Ectodermal cell (in vitro differentiated cells): Measurements from ENCODE around the gene AKAP13.

Experiments used
- H3K27ac ChIP-seq: 2 replicates; pipeline ENCODE4 v1.7.0; 2013; ENCODE audit warnings: mild to moderate bottlenecking, low read depth, low read length; ENCODE audit not compliant: insufficient read depth, poor library complexity, severe bottlenecking
- H3K27me3 ChIP-seq: 2 replicates; pipeline ENCODE4 v1.7.0; 2013; ENCODE audit warnings: mild to moderate bottlenecking, low read length; ENCODE audit not compliant: insufficient read depth, control insufficient read depth, poor library complexity, severe bottlenecking
- H3K36me3 ChIP-seq: one replicate; pipeline ENCODE4 v1.7.0; 2013; ENCODE audit warnings: low read length; ENCODE audit not compliant: control insufficient read depth, insufficient read depth
- H3K4me1 ChIP-seq: one replicate; pipeline ENCODE4 v1.7.0; 2013; ENCODE audit warnings: low read length; ENCODE audit not compliant: control insufficient read depth, insufficient read depth
- H3K4me3 ChIP-seq: 2 replicates; pipeline ENCODE4 v1.7.0; 2013; ENCODE audit warnings: low read depth, low read length, control low read depth; ENCODE audit not compliant: insufficient read depth
- H3K9me3 ChIP-seq: 2 replicates; pipeline ENCODE4 v1.7.0; 2013; ENCODE audit warnings: mild to moderate bottlenecking, low read length, moderate library complexity; ENCODE audit not compliant: control insufficient read depth
- WGBS, 2 experiments: methylation state at CpG; one replicate each; pipeline ENCODE4 v1.1.7; 2013; ENCODE audit warnings: missing lambda C conversion rate in 2 of 2; 5-methylcytosine and 5-hydroxymethylcytosine counted together

Gene AKAP13

GRCh38 chr15:85386261-85386660, 5.9 kb downstream of the AKAP13 start:
- no peaks in the 10 kb centered on the region for H3K9me3 ChIP-seq
- no peak overlapping the region for H3K27ac ChIP-seq
- no peak overlapping the region for H3K4me3 ChIP-seq
- no peaks in the 10 kb centered on the region for H3K27me3 ChIP-seq
- H3K36me3 ChIP-seq = peaks cover 3% of the 10 kb centered on the region
- no peaks in the 10 kb centered on the region for H3K4me1 ChIP-seq
- WGBS, 2 experiments = 81 to 89% methylated on average over 4 to 7 of the region's 7 CpGs

- no peaks in the 10 kb centered on the region for H3K9me3 ChIP-seq
- 80 to 88% methylated on average over 2 to 4 of the region's 5 CpGs for WGBS, 2 experiments
- no peaks in the 10 kb centered on the region for H3K27me3 ChIP-seq
- H3K4me3 ChIP-seq = no peak overlapping the region
- H3K36me3 ChIP-seq = peaks cover 3% of the 10 kb centered on the region
- peaks cover 9% of the 10 kb centered on the region for H3K4me1 ChIP-seq
- no peak overlapping the region for H3K27ac ChIP-seq
These were observed 8.3 kb downstream of the AKAP13 start for GRCh38 chr15:85388566-85389305.

GRCh38 chr15:85389306-85389650, 8.9 kb downstream of the AKAP13 start:
- no peak overlapping the region for H3K27ac ChIP-seq
- H3K36me3 ChIP-seq = peaks cover 3% of the 10 kb centered on the region
- H3K4me3 ChIP-seq = no peak overlapping the region
- WGBS, 2 experiments = 94 to 95% methylated on average over 2 of the region's 2 CpGs
- no peaks in the 10 kb centered on the region for H3K27me3 ChIP-seq
- H3K9me3 ChIP-seq = no peaks in the 10 kb centered on the region
- H3K4me1 ChIP-seq = peaks cover 9% of the 10 kb centered on the region

GRCh38 chr15:85389772-85390171, 9.4 kb downstream of the AKAP13 start:
- Histone ChIP-seq H3K36me3 (peaks cover 3% of the 10 kb centered on the region), H3K4me1 (peaks cover 9% of the 10 kb centered on the region), H3K9me3 (no peaks in the 10 kb centered on the region), H3K4me3 (no peak overlapping the region), H3K27me3 (no peaks in the 10 kb centered on the region), H3K27ac (no peak overlapping the region)
- WGBS, 2 experiments = 88 to 97% methylated on average over 4 of the region's 4 CpGs

- H3K4me1 ChIP-seq = peaks cover 9% of the 10 kb centered on the region
- WGBS, 2 experiments = 93 to 94% methylated on average over 2 of the region's 2 CpGs
- no peaks in the 10 kb centered on the region for H3K36me3 ChIP-seq
- no peak overlapping the region for H3K27ac ChIP-seq
- H3K9me3 ChIP-seq = no peaks in the 10 kb centered on the region
- no peaks in the 10 kb centered on the region for H3K27me3 ChIP-seq
- no peak overlapping the region for H3K4me3 ChIP-seq
These were observed 12.8 kb downstream of the AKAP13 start for GRCh38 chr15:85393210-85393609.

- Histone ChIP-seq H3K9me3 (no peaks in the 10 kb centered on the region), H3K4me3 (no peak overlapping the region), H3K36me3 (no peaks in the 10 kb centered on the region), H3K4me1 (peaks cover 9% of the 10 kb centered on the region), H3K27me3 (no peaks in the 10 kb centered on the region), H3K27ac (no peak overlapping the region)
- 90 to 97% methylated on average over 2 of the region's 2 CpGs for WGBS, 2 experiments
These were observed 14.3 kb downstream of the AKAP13 start for GRCh38 chr15:85394554-85395333.

- Histone ChIP-seq H3K9me3 (no peaks in the 10 kb centered on the region), H3K27me3 (no peaks in the 10 kb centered on the region), H3K36me3 (no peaks in the 10 kb centered on the region), H3K4me1 (peaks cover 11% of the 10 kb centered on the region), H3K4me3 (no peak overlapping the region), H3K27ac (no peak overlapping the region)
- 100% methylated on average over 1 to 2 of the region's 3 CpGs for WGBS, 2 experiments
These were observed 16.2 kb downstream of the AKAP13 start for GRCh38 chr15:85396554-85396953.

GRCh38 chr15:85397151-85397550, 16.7 kb downstream of the AKAP13 start:
- H3K36me3 ChIP-seq = no peaks in the 10 kb centered on the region
- 68% methylated on average over 3 of the region's 3 CpGs; no CpG with 5 or more reads in 1 of the 2 experiments for WGBS, 2 experiments
- no peaks in the 10 kb centered on the region for H3K9me3 ChIP-seq
- H3K27me3 ChIP-seq = no peaks in the 10 kb centered on the region
- no peak overlapping the region for H3K27ac ChIP-seq
- peaks cover 11% of the 10 kb centered on the region for H3K4me1 ChIP-seq
- no peak overlapping the region for H3K4me3 ChIP-seq

GRCh38 chr15:85397926-85398325, 17.5 kb downstream of the AKAP13 start:
- Histone ChIP-seq H3K9me3 (no peaks in the 10 kb centered on the region), H3K27me3 (no peaks in the 10 kb centered on the region), H3K4me3 (no peak overlapping the region), H3K36me3 (no peaks in the 10 kb centered on the region), H3K4me1 (peaks cover 6% of the 10 kb centered on the region), H3K27ac (no peak overlapping the region)
- 97% methylated on average over 2 of the region's 3 CpGs; no CpG with 5 or more reads in 1 of the 2 experiments for WGBS, 2 experiments

- no peak overlapping the region for H3K4me3 ChIP-seq
- 82 to 94% methylated on average over 2 of the region's 2 CpGs for WGBS, 2 experiments
- no peaks in the 10 kb centered on the region for H3K36me3 ChIP-seq
- no peaks in the 10 kb centered on the region for H3K27me3 ChIP-seq
- no peaks in the 10 kb centered on the region for H3K9me3 ChIP-seq
- no peak overlapping the region for H3K27ac ChIP-seq
- peaks cover 5% of the 10 kb centered on the region for H3K4me1 ChIP-seq
These were observed 18.4 kb downstream of the AKAP13 start for GRCh38 chr15:85398822-85399221.
